Activated T-cell treated with anti-CD3 and anti-CD28 coated beads for 48 hours (primary cell): Measurements from ENCODE around the gene ZC3HAV1.
A peak's percentile ranks its signal among the peaks of the same experiment; 100 is the strongest.
"Not testable (repeated sequence)": the region's sequence is repeated elsewhere in the genome, so short reads cannot be mapped to it uniquely, and the experiment has no call there.

Experiments used
- DNase-seq: peaks from one replicate; pipeline ENCODE4 v3.0.0-alpha.2; 2020; ENCODE audit warnings: low read depth

The ZC3HAV1 gene

DNA sequence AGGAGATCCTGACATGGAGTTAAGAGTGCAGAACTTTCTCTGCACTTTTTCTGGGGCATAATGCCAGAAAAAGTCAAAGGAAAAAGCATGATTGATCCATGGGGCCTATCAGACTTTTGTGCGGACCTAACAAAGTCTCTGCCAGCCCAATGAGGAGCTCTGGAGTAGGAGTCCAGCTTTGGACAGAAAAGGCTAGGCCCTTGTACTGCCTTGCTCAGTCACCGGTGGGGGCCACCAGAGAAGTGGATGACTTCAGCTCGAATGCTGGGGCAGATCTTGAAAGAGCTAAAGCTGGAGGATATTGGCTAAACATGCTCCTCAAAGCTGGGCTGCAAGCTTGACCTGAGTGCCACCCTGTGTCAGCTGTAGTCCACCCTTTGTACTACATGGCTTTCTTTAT, 2.8 kb upstream of the ZC3HAV1 start:
- no peak for DNase-seq

DNA sequence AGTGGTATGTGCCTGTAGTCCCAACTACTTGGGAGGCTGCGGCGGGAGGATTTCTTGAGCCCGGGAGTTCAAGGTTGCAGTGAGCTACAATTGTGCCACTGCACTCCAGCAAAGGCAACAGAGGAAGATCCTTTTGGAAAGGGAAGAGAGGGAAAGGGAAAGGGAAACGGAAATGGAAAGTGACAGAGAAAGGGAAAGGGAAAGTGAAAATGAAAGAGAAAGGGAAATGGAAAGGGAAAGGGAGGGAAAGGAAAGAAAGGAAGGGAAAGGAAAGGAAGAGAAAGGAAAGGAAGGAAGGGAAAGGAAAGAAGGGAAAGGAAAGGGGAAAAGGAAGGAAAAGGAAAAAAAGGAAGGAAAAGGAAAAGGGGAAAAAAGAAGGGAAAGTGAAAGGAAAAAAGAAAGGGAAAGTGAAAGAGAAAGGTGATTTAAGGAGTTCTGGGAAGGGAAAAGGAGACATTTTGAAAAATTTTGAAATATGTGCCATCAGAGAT, 2.3 kb upstream of the ZC3HAV1 start:
- no peak for DNase-seq

DNA sequence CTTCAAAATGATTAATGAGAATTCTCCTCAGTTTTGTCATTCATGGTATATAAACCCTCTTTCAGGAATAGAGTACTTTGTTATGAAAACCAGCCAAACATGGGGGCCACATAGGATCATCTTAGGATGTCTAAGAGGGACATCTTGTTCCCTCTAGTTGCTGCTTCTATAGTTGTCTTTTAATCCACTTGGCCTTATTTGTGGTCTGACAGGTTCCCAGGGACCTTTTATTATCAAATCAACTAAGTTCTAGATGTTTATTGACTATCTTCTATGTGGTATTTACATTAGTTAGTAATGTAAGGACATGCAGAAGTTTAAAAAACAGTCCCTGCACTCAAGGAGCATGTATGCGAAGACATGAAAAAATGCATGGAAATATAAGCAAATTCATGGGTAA, 1.6 kb upstream of the ZC3HAV1 start:
- no peak for DNase-seq

DNA sequence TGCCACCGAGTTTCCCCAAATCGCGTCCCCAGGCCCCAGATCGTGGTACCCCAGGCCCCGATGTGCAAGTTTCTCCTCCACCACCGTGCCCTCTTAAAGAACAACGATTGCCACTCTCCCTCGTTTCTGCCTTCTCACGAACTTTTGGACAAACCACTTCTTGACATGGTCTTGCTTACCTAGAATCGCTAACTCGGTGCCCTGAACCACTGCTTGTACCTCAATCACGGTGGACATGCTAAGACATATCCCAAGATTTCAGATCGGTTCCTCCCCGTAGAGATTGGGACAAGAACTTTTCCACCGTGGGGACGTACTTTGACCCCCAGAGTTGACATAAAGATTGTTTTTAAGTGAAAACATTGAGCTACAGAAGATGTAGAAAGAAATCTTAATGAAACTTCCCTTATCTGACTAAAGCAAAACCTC, 477 bp upstream of the ZC3HAV1 start:
- no peak for DNase-seq

DNA sequence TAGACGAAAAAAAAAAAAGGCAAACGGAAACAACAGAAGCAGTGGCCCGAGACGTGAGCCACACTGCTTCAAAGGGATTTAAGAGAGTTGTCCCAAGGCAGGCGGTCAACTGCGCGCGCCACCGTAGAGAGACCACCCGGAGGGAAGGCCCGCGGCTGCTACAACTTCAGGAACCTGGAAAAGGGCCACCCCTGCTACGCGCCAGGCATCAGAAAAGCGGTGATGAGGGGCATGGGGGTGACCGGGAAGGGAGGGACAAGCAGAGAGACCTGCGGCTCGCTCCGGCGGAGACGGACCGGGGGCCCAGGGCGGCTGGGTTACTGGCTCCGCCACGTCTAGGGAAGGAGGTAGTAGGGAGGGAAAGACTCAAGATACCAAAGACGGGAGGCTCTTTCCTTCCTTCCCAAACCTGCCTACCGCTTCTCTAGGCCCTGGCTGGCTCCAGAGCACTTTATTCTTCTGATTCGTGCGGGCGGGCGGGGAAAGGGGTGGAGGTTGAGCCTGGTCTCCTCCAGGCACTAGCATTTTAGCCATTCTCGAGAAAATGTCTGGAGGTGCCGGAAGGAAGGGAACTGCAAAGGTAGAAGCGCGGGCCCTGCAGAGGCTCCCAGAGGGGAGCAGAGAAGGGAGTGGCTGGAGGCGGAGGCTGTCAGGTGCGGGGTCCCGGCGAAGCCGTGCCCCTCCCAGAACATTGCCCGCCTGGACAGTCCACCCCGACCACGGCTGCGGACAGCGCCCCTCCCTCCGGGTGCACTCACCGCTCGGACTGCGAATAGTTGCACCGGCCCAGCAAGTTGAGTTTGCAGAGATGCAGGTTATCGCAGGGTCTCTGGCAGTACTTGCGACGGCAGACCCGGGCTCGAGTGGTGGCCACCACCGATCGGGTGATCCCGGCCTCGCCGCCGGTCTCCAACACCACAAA, 993 bp downstream of the ZC3HAV1 start:
- no peak for DNase-seq

DNA sequence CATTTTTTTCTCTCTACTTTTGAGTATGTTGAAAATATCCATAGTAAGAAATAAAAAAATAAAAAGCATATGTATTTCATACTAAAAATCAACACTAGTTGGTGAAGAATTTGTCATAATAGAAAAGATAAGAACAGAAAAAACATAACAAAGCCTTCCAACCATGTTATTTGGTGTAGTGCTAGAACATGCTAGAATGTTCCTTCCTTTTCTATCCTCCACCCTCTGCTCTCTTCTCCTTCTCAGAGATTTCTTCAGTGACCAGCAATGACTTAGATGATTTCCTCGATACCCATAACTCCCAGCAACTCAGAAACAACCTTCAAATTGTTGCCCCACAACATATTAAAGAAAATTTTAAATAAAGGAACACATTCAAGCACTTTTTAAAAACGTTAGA, 2.6 kb downstream of the ZC3HAV1 start:
- DNase-seq, result no peak

DNA sequence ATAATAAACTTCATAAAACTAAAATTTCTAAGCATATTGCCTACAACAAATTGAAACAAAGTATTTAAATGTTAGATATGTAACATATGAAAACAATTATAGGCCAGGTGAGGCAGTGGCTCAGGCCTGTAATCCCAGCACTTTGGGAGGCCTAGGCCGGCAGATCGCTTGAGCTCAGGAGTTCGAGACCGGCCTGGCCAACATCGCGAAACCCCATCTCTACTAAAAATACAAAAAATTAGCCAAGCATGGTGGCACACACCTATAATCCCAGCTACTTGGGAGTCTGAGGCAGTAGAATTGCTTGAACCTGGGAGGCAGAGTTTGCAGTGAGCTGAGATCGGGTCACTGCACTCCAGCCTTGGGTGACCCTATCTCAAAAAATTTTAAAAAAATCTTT, 3.3 kb downstream of the ZC3HAV1 start:
- DNase-seq, result not testable (repeated sequence)

DNA sequence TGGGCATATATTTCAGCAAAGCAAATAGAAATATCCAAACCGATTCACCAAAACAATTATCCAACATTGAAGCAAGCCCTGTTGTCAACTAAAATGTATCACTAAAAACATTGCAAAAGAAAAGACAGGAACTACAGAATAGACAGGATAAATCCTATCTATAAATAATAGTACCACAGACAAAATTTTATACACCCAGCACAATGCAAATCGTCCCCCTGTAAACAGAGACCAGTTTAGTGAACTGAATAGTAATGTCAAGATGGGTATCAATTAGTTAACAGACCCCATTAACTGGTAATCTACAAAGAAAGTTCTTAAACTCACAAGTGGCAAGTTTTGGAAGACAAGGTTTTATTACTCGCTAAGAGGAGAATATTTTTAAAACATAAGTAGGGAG, 4.0 kb downstream of the ZC3HAV1 start:
- DNase-seq, result no peak

DNA sequence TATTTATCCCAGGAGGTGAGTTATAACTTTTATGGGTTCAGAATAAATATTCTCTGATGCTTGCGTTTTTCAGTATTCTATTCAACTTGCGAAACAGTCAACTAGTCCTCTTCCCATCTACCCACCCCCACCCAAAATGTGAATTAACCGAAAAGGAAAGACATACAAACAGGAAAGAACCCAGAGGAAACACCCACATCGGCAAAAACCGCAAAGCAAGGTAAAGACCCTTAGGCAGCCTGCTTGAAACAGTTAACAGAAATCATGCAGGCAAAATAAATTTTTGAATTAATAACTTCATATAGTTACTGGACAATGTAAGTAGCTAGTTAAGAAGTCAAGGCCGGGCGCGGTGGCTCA, 5.4 kb downstream of the ZC3HAV1 start:
- DNase-seq, result no peak

DNA sequence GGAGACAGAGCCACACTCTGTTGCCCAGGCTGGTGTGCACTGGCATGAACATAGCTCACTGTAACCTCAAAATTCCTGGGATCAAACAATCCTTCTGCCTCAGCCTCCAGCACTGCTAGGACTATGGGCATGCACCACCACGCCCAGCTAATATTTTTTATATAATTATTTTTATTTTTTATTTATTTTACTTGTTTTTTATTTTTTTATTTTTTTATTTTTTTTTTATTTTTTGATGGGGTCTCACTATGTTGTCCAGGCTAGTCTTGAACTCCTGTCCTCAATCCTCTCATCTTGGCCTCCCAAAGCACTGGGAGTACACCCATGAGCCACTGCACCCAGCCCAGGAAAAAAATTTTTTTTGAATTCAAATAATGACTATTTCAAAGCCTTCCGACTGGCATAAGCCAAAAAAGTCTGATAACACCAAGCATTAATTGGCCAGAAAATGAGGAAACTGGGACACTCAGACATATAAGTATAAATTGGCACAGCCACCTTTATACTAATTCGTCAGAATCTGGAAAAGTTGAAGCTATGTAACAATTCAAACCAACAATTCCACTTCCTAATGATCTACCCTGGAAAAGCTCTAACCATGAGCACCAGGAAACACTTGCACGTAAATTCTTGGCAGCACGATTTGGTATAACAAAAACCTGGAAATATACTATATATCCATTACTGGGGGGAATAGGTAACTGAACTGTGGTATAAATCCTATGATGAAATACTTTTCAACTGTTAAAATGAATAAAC, 6.3 kb downstream of the ZC3HAV1 start:
- DNase-seq, result no peak

DNA sequence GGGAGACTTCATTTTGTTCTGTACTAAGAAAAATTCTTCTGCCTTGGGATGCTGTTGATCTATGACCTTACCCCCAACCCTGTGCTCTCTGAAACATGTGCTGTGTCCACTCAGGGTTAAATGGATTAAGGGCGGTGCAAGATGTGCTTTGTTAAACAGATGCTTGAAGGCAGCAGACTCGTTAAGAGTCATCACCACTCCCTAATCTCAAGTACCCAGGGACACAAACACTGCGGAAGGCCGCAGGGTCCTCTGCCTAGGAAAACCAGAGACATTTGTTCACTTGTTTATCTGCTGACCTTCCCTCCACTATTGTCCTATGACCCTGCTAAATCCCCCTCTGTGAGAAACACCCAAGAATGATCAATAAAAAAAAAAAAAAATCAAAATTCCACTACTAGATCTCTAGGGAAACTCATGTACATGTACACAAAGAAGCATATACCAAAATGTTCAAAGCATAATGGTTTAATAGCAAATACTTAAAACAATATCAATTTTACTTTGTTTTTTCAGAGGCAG, 7.8 kb downstream of the ZC3HAV1 start:
- not testable (repeated sequence) for DNase-seq

DNA sequence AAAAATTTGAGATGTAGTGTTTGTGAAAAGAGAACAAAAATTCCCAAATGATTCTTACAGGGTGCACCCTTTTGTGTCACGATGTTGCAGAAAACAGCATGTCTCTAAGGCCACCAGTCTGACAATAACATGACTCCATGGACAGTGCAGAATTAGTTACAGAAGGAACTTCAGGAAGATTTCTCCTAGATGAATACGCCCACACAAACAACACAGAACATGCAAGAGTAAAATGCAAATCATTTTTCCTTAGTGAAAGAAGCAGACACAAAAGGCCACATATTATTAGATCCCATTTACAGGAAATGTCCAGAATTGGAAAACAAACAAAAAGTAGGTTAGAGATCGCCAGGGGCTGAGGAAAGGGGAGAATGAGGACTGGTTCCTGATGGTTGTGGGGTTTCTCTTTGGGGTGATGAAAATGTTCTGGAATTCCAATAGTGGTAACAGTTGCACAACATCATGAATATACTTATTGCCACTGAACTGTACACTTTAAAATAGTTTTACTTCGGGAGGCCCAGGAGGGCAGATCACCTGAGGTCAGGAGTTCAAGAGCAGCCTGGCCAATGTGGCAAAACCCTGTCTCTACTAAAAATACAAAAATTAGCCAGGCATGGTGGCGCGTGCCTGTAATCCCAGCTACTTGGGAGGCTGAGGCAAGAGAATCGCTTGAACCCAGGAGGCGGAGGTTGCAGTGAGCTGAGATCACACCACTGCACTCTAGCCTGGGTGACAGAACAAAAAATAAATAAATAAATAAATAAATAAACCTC, 10.2 kb downstream of the ZC3HAV1 start:
- DNase-seq, result no peak

DNA sequence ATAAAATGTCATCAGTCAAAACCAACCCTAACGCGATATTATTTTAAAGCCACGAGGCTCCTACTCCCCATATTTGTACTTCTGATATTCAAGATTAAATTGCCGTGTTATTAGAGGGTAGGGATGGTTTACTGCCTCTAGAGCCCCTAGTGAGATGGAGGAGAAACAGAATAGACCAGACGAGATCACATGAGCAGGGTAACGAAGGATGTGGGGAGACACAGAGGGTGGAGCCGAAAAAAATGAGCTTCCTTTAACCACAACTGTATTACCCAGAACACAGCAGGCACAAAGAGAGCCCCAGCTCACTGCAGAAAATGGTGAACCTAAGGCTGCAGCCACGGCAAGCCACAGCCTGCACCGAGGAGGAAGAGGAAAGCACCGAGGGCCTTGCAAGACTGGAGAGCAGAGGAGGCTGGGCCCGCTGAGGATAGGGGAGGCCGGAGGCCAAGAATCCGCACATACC, 14.3 kb downstream of the ZC3HAV1 start:
- DNase-seq, result peak; percentile 55

DNA sequence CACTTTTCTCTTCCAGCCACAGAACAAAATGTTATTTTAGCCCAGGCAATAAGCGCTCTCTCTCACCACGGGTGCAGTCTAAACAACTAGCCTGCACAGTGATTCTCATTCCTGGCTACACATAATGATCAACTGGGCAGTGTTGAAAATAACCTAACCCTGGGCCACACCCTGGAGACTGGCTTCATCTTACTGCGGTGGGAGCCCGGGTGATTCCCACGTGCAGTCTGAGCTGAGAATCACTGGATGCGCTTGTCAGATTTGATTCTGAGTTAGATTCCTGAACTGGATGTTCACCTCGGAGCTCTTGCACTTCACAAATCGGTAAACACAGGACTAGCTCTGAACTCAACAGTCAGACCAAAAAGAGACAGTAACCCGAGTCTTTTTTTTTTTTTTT, 14.9 kb downstream of the ZC3HAV1 start:
- no peak for DNase-seq

DNA sequence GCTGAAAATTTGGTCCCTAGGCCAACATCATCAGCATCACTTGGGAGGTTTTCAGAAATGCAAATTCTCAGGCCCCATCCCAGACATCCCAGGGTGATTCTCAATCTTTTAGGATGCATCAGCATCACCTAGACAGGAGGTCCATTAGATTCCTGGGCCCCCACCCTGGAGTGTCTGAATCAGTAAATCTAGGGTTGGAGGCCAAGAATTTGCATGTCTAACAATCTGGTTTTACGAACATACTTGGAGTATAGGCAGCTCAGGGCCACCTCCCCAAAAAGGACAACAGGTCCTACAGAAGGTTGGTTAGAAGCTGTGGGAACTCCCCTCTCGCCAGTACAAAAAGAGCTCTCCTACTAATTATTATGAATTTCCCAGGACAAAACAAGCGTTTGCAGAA, 15.5 kb downstream of the ZC3HAV1 start:
- DNase-seq, result no peak

DNA sequence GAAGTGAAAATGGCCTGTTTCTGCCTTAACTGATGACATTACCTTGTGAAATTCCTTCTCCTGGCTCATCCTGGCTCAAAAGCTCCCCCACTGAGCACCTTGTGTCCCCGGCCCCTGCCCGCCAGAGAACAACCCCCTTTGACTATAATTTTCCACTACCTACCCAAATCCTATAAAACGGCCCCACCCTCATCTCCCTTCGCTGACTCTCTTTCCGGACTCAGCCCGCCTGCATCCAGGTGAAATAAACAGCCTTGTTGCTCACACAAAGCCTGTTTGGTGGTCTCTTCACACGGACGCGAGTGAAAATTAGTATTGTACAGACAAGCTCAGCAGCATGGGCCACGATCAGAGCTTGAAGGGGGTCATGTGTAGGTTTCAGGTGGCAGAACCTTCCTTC, 16.0 kb downstream of the ZC3HAV1 start:
- not testable (repeated sequence) for DNase-seq

DNA sequence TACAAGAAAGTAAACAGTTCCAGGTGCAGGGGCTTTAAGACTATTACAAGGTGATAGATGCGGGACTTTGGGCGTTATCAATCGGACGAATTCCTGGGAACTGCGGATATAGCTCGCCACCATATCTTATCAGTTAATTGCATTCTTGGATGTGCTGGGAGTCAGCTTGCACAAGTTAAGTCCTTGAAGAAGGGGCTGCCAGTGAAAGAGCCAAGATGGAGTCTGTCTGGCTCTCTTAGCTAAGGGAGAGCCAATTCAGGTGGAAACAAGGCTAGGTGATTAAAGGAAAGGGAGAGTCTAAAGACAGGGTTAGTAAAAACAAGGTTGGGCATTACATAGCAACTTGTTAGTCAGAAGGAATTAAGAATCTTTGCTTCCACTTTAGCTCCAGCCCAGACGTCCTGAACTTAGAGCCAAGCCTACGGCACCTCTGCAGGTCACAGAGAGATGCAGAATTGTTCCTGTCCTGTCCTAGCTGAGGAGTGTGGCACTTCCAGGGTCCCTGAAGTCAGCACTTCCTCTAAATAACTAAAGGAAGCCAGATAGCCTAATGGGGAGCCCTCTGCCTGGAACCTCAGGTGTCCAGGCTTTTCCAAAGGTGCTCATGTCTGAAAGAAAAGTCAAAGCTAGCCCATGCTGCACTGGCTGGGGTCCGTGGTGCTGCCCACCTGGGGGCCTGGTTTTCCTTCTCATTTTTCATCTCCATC, 17.3 kb downstream of the ZC3HAV1 start:
- no peak for DNase-seq

DNA sequence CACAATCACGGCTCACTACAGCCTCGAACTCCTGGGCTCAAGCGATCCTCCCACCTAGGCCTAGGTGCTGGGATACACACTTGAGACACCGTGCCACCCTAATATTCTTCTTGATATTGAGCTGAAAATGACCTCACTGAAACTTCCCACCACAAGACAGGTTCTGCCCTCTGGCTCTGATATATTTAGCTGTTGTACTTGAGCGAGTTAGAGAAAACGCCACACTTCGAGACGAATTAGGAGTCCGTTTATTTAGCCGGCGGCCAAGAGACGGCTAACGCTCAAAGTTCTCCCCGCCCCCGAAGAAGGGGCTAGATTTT, 17.9 kb downstream of the ZC3HAV1 start:
- DNase-seq, result no peak

DNA sequence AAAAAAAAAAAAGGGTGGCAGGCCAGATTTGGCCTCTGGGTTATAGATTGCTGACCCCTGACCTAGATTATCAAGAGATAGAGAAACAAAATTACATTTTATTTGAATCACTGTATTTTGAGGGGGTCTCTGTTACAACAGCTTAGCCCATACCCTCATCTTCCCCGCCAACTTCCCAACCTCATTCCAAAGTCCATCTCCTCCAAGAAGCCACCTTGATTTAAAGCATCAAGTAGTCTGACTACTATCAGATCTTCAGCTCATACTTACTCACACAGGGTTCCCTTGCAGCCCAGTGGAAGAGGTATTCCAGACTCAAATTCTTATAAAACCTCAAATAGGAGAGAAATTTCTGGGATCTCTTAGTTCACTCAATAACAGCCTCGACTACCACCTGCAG, 20.4 kb downstream of the ZC3HAV1 start:
- DNase-seq, result no peak

DNA sequence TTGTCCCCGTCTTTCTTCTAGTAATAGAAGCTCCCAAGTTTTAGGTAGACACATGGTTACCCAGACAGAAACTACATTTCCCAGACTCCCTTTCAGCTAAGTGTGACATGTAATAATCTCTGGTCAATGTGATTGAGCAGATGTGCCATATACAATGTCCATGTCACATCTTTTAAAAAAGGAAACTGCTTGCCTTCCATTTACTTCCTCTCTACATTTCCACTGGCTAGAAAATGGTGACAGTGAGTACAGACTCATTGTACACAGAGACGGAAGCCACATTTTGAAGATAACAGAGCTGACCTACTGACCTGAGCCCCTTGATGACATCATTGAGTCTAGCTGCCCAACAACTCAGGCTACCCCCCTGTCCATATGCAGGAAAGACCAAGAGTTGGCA, 21.3 kb downstream of the ZC3HAV1 start:
- DNase-seq, result no peak

DNA sequence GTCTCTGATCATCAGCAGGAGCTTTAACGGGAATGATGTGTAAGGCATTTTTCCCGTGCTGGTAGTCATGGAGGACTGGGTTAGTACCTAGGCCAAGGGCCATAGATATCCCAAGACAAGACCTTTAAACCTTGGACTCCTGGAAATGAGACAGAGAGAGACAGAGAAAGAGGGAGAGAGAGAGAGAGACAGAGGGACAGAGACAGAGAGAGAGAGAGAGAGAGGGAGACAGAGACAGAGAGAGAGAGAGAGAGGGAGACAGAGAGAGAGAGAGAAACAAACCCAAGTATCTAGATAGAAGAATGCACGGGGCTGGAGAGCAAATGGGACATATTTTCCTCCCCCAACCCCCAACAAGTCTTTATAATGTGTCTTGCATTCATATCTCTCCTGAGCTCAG, 22.3 kb downstream of the ZC3HAV1 start:
- DNase-seq, result no peak

DNA sequence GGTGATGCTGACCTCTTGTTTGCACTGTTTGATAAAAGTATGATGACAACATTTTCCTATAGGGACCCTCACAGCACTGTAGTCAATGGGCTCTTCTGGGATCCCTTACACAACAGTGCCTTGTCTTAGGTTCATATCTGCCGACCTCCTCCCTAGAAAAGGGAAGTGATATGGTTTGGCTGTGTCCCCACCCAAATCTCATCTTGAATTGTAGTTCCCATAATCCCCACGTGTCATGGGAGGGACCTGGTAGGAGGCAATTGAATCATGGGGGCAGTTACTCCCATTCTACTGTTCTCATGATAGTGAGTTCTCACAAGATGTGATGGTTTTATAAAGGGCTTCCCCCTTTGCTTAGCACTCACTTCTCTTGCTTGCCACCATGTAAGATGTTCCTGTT, 23.1 kb downstream of the ZC3HAV1 start:
- DNase-seq, result no peak
